ENCODE results near the gene STAC3.

Gene STAC3

GRCh38 chr12:57226588-57227314 is 24.2 kb downstream of the STAC3 start:
- Histone ChIP-seq H3K4me3 (ENCODE audit: low read depth, low read length) (peak overlapping the region; percentile 56), H3K4me1 (ENCODE audit: control insufficient read depth, insufficient read depth, low read length) (peaks cover 25% of the 10 kb centered on the region), H3K9ac (ENCODE audit: low read depth, low read length) (no peak overlapping the region), H3K9me3 (ENCODE audit: control insufficient read depth, insufficient read depth, low read length) (no peaks in the 10 kb centered on the region), H3K27ac (ENCODE audit: low read depth, low read length) (no peak overlapping the region), H3K36me3 (ENCODE audit: control insufficient read depth, insufficient read depth, low read length) (peaks cover 11% of the 10 kb centered on the region), H3K27me3 (ENCODE audit: control insufficient read depth, insufficient read depth, low read length) (peaks cover 74% of the 10 kb centered on the region)

GRCh38 chr12:57225680-57226210 is 25.2 kb downstream of the STAC3 start:
- H3K27ac ChIP-seq (ENCODE audit: low read depth, low read length), result no peak overlapping the region
- H3K4me3 ChIP-seq (ENCODE audit: low read depth, low read length), result no peak overlapping the region
- H3K9ac ChIP-seq (ENCODE audit: low read depth, low read length), result no peak overlapping the region
- peaks cover 1% of the 10 kb centered on the region for H3K36me3 ChIP-seq (ENCODE audit: control insufficient read depth, insufficient read depth, low read length)
- peaks cover 84% of the 10 kb centered on the region for H3K27me3 ChIP-seq (ENCODE audit: control insufficient read depth, insufficient read depth, low read length)
- no peaks in the 10 kb centered on the region for H3K9me3 ChIP-seq (ENCODE audit: control insufficient read depth, insufficient read depth, low read length)
- peaks cover 28% of the 10 kb centered on the region for H3K4me1 ChIP-seq (ENCODE audit: control insufficient read depth, insufficient read depth, low read length)

- H3K36me3 ChIP-seq (ENCODE audit: control insufficient read depth, insufficient read depth, low read length), result no peaks in the 10 kb centered on the region
- no peak overlapping the region for H3K9ac ChIP-seq (ENCODE audit: low read depth, low read length)
- H3K4me1 ChIP-seq (ENCODE audit: control insufficient read depth, insufficient read depth, low read length), result peaks cover 29% of the 10 kb centered on the region
- H3K27me3 ChIP-seq (ENCODE audit: control insufficient read depth, insufficient read depth, low read length), result peaks cover 91% of the 10 kb centered on the region
- H3K9me3 ChIP-seq (ENCODE audit: control insufficient read depth, insufficient read depth, low read length), result no peaks in the 10 kb centered on the region
- H3K4me3 ChIP-seq (ENCODE audit: low read depth, low read length), result peak overlapping the region; percentile 14; the same call in 1 of the 2 replicates
- H3K27ac ChIP-seq (ENCODE audit: low read depth, low read length), result no peak overlapping the region
Measured at GRCh38 chr12:57224973-57225679, 25.9 kb downstream of the STAC3 start.

GRCh38 chr12:57224278-57224972 is 26.6 kb downstream of the STAC3 start:
- Histone ChIP-seq H3K27ac (ENCODE audit: low read depth, low read length) (no peak overlapping the region), H3K27me3 (ENCODE audit: control insufficient read depth, insufficient read depth, low read length) (peaks cover 98% of the 10 kb centered on the region), H3K36me3 (ENCODE audit: control insufficient read depth, insufficient read depth, low read length) (no peaks in the 10 kb centered on the region), H3K9ac (ENCODE audit: low read depth, low read length) (no peak overlapping the region), H3K4me3 (ENCODE audit: low read depth, low read length) (no peak overlapping the region; the same call in 1 of the 2 replicates), H3K9me3 (ENCODE audit: control insufficient read depth, insufficient read depth, low read length) (no peaks in the 10 kb centered on the region), H3K4me1 (ENCODE audit: control insufficient read depth, insufficient read depth, low read length) (peaks cover 35% of the 10 kb centered on the region)

GRCh38 chr12:57223191-57224165 is 27.5 kb downstream of the STAC3 start:
- H3K36me3 ChIP-seq (ENCODE audit: control insufficient read depth, insufficient read depth, low read length), result no peaks in the 10 kb centered on the region
- no peak overlapping the region for H3K4me3 ChIP-seq (ENCODE audit: low read depth, low read length)
- H3K27ac ChIP-seq (ENCODE audit: low read depth, low read length), result no peak overlapping the region
- no peak overlapping the region for H3K9ac ChIP-seq (ENCODE audit: low read depth, low read length)
- peaks cover 32% of the 10 kb centered on the region for H3K4me1 ChIP-seq (ENCODE audit: control insufficient read depth, insufficient read depth, low read length)
- H3K9me3 ChIP-seq (ENCODE audit: control insufficient read depth, insufficient read depth, low read length), result no peaks in the 10 kb centered on the region
- H3K27me3 ChIP-seq (ENCODE audit: control insufficient read depth, insufficient read depth, low read length), result peaks cover 99% of the 10 kb centered on the region

GRCh38 chr12:57222286-57223190 is 28.4 kb downstream of the STAC3 start:
- Histone ChIP-seq H3K27me3 (ENCODE audit: control insufficient read depth, insufficient read depth, low read length) (peaks cover 99% of the 10 kb centered on the region), H3K4me3 (ENCODE audit: low read depth, low read length) (no peak overlapping the region), H3K9ac (ENCODE audit: low read depth, low read length) (no peak overlapping the region), H3K36me3 (ENCODE audit: control insufficient read depth, insufficient read depth, low read length) (no peaks in the 10 kb centered on the region), H3K9me3 (ENCODE audit: control insufficient read depth, insufficient read depth, low read length) (no peaks in the 10 kb centered on the region), H3K4me1 (ENCODE audit: control insufficient read depth, insufficient read depth, low read length) (peaks cover 32% of the 10 kb centered on the region), H3K27ac (ENCODE audit: low read depth, low read length) (no peak overlapping the region)

GRCh38 chr12:57221169-57221917 is 29.6 kb downstream of the STAC3 start:
- Histone ChIP-seq H3K36me3 (ENCODE audit: control insufficient read depth, insufficient read depth, low read length) (no peaks in the 10 kb centered on the region), H3K9me3 (ENCODE audit: control insufficient read depth, insufficient read depth, low read length) (no peaks in the 10 kb centered on the region), H3K27me3 (ENCODE audit: control insufficient read depth, insufficient read depth, low read length) (peaks cover 98% of the 10 kb centered on the region), H3K9ac (ENCODE audit: low read depth, low read length) (no peak overlapping the region), H3K27ac (ENCODE audit: low read depth, low read length) (no peak overlapping the region), H3K4me3 (ENCODE audit: low read depth, low read length) (no peak overlapping the region), H3K4me1 (ENCODE audit: control insufficient read depth, insufficient read depth, low read length) (peaks cover 29% of the 10 kb centered on the region)

GRCh38 chr12:57220770-57221168 is 30.2 kb downstream of the STAC3 start:
- Histone ChIP-seq H3K9ac (ENCODE audit: low read depth, low read length) (no peak overlapping the region), H3K4me3 (ENCODE audit: low read depth, low read length) (no peak overlapping the region), H3K9me3 (ENCODE audit: control insufficient read depth, insufficient read depth, low read length) (no peaks in the 10 kb centered on the region), H3K36me3 (ENCODE audit: control insufficient read depth, insufficient read depth, low read length) (no peaks in the 10 kb centered on the region), H3K27me3 (ENCODE audit: control insufficient read depth, insufficient read depth, low read length) (peaks cover 98% of the 10 kb centered on the region), H3K4me1 (ENCODE audit: control insufficient read depth, insufficient read depth, low read length) (peaks cover 28% of the 10 kb centered on the region), H3K27ac (ENCODE audit: low read depth, low read length) (no peak overlapping the region)
